NB4 (cell line): Measurements from ENCODE around the gene ZFYVE21.

Experiments
- DNase-seq: peaks from one replicate; pipeline ENCODE4 v3.0.0; 2010; ENCODE audit warnings: low read depth
- H3K4me3 ChIP-seq: one replicate; pipeline ENCODE4 v1.5.1; 2011; ENCODE audit warnings: mild to moderate bottlenecking, low read depth, low read length, moderate library complexity
- CTCF ChIP-seq: IDR thresholded peaks from one replicate; pipeline ENCODE4 v1.5.1; 2012; ENCODE audit warnings: low read depth, low read length
- MYC ChIP-seq: IDR thresholded peaks from 2 replicates; pipeline ENCODE4 v1.6.1; 2011; ENCODE audit warnings: low read depth, low read length
- POLR2A ChIP-seq: IDR thresholded peaks from 2 replicates; pipeline ENCODE4 v1.6.1; 2011; ENCODE audit warnings: mild to moderate bottlenecking; ENCODE audit not compliant: insufficient read length; ENCODE audit errors: extremely low read depth
- TF ChIP-seq, protein P1 (sequence below): IDR thresholded peaks from 2 replicates; pipeline ENCODE4 v1.6.1; 2011; ENCODE audit warnings: low read depth, low read length

Gene ZFYVE21

DNA sequence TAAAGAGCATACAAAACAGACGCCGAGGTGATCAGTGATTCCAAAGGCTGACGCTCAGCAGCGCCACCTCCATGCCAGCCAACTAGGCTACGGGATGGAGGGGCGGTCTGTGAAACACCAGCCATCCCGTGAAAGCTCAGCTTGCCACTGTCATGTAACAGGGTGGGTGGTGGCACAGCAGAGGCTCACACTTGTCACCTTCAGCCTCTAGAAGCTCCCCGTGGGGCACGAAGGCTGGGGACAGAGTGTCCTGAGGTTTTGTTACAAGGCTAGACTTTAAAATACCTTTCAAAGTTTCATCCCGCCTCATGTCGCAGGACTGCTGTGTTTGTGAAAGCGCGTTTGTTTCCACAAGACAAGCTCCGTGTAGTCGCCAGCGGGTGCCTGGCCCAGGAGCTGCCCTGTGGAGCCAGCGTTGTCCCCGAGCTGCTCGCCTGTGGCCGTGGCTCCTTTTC, 21.0 kb upstream of the ZFYVE21 start:
- no peak overlapping the region for H3K4me3 ChIP-seq
- DNase-seq: no peak
- TF ChIP-seq CTCF (no peak), MYC (no peak), POLR2A (no peak)
- TF ChIP-seq, protein P1, sequence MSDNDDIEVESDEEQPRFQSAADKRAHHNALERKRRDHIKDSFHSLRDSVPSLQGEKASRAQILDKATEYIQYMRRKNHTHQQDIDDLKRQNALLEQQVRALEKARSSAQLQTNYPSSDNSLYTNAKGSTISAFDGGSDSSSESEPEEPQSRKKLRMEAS: no peak

DNA sequence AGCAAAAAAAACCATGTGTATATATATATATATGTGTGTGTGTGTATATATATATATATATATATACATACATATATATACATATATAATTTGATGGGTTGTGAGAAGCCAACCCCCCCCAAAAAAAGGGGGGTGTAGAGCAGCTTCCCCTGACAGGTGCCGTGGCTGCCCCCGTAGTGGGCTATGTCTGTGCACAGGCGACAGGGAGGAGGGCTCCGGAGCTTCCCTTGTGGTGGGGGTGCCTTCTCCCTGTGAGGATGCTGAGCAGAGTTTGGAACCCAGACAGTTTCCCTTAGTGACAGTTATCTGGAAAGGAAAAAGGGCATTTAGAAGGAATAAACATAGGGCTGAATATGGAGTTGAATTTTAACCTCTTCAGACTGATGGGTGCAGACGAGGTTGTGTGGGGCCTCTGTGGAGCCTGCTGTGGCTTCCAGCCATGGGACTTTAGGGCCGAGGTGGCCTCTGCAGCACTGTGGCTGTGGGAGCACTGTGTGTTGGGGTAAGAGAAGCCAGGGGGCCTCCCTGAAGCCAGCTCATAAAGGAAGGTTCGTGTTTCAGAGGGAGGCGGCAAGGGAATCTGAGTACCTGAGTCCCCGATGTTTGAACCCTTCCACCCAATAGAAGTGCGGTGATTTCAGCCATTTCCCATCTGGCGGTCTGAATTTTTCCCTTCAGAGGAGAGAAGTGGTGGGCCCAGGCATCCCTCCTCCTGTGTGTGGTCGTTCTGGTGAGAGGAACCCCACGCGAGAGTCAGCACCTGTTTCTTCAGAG, 20.1 kb upstream of the ZFYVE21 start:
- TF ChIP-seq POLR2A: no peak
- no peak for TF ChIP-seq CTCF
- TF ChIP-seq, protein P1: no peak
- TF ChIP-seq MYC: no peak
- H3K4me3 ChIP-seq: no peak overlapping the region
- no peak for DNase-seq

GRCh38 chr14:103696070-103696402, 19.6 kb upstream of the ZFYVE21 start:
- TF ChIP-seq POLR2A: no peak
- TF ChIP-seq, protein P1: no peak

DNA sequence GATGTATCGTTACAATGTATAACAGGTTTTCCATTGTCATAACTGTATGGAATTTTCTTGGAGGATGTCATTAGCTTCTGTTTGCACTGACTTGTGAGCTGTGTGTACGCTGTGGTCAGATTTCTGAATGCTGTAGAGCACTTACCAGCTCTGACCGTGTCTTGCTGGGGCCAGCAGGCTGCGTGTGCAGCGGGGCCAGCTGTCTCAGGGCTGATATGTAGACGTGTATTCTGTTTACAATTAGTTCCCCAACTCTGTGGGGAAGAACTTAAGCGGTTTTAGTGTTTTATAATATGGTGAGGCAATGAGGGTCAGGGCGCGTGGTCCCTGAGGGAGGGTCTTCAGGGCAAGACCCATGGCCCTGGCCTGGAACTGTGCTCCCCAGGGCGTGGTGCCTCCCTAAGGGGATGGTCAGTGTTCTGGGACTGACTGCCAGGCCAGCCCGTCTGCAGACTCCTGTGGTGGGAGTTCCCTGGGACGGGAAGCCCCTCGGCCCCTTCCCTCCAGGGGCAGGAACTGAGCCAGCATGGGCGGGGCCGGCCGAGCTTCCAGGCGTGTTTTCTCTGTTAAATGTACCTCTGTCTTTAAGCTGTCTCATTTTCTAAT, 19.0 kb upstream of the ZFYVE21 start:
- no peak for DNase-seq
- TF ChIP-seq MYC (no peak), POLR2A (no peak), CTCF (no peak)
- TF ChIP-seq, protein P1: no peak
- no peak overlapping the region for H3K4me3 ChIP-seq

More at GRCh38 chr14:103696070-103696402, 19.6 kb upstream of the ZFYVE21 start:
- H3K4me3 ChIP-seq: no peak overlapping the region
- DNase-seq: no peak

DNA sequence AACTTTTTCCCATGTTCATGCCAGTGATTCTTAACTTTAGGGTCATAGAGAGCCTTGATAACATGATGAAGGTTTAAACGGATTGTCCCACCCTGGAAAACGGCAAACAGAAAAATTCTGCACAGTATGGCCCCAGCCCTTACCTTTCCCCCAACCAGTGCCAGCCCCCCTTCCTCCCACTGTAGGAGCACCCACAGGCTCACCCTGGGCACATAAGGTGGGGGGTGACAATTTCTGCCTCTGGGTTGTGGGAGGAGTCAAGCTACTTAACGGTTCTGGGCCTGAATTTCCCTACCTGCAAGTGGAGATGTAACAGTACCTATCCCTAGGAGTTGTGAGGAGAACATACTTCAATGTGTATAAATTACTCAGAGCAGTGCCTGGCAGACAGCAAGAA, 18.4 kb upstream of the ZFYVE21 start:
- no peak overlapping the region for H3K4me3 ChIP-seq
- DNase-seq: no peak
- TF ChIP-seq POLR2A (no peak), MYC (no peak)

- no peak for DNase-seq
- TF ChIP-seq, protein P1: no peak
- no peak for TF ChIP-seq POLR2A
- no peak for TF ChIP-seq MYC
- no peak for TF ChIP-seq CTCF
- H3K4me3 ChIP-seq: no peak overlapping the region
These were observed 17.8 kb upstream of the ZFYVE21 start for GRCh38 chr14:103697603-103698379.
